B cell (primary cell): ENCODE data around the gene DHX57.

Experiments
- CTCF ChIP-seq: fragments of 200-600 bp; IDR thresholded peaks from one replicate; pipeline ENCODE4 v1.8.0; 2022; ENCODE audit warnings: antibody characterized with exemption, mild to moderate bottlenecking
- EZH2 ChIP-seq: IDR thresholded peaks from 2 replicates; pipeline ENCODE4 v1.6.1; 2012; ENCODE audit warnings: borderline replicate concordance, low read depth, mild to moderate bottlenecking, moderate library complexity, low read length; ENCODE audit not compliant: insufficient read depth, poor library complexity, severe bottlenecking

DNA sequence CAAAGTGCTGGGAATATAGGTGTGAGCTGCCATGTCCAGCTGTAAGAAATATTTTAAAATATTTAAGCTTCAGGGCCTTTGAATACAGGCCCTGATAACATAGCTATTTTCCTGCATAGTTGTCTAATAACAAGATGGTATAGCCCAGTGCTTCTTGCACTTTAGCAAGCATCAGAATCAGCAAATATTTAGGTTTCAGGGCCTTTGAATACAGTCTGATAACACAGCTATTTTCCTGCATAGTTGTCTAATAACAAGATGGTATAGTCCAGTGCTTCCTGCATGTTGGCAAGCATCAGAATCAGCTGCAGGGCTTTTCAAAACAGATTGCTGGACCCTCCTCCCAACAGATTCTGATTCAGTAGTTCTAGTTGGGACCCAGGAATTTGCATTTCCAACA lies 92.1 kb downstream of the DHX57 start:
- no peak for TF ChIP-seq EZH2
- no peak for TF ChIP-seq CTCF
